Measurements from ENCODE around the gene TLR3. TPM values are rescaled to one million over a fixed set of nuclear protein-coding genes. Genes with fewer than 3 reads are reported as not detected.

Gene TLR3
- 2.1 TPM in 2 replicates for total RNA-seq

DNA sequence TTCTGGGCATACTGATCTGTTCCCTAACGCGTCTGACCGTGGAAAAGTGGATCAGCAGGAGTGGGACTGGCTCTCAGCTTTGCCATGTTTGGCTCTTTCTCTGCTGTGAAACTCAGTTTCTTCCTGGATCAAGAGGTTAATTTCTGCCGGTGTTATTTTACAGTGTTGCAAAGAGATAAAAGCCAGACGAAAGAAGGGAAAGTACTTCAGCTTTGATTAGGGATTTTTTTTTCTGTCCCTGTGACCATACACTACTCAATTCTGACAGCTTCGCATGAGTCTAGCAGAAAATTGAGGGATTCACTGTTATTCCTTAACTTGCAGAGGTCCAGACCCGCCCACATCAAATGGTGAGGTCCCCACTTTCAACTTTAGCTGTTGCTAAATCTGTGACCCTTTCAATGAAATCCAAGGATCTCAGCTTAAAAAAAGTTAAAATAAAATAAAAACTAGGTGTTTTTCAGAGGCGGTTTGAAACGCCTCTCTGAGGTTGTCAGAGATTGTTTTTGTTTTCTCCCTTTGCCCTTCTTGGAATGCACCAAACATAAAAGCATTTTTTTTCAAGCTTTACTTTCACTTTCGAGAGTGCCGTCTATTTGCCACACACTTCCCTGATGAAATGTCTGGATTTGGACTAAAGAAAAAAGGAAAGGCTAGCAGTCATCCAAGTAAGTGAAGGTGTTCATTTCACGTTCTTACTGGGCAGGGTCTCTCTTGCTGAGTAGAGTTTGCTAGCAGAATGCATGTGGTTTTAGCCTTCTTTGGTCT, at the start of gene TLR3:
Gene TLR3, plus strand, starts transcription at position 576 of the 768 bp plus-strand sequence. CDS start 7,464 bp downstream, outside the sequence.

DNA sequence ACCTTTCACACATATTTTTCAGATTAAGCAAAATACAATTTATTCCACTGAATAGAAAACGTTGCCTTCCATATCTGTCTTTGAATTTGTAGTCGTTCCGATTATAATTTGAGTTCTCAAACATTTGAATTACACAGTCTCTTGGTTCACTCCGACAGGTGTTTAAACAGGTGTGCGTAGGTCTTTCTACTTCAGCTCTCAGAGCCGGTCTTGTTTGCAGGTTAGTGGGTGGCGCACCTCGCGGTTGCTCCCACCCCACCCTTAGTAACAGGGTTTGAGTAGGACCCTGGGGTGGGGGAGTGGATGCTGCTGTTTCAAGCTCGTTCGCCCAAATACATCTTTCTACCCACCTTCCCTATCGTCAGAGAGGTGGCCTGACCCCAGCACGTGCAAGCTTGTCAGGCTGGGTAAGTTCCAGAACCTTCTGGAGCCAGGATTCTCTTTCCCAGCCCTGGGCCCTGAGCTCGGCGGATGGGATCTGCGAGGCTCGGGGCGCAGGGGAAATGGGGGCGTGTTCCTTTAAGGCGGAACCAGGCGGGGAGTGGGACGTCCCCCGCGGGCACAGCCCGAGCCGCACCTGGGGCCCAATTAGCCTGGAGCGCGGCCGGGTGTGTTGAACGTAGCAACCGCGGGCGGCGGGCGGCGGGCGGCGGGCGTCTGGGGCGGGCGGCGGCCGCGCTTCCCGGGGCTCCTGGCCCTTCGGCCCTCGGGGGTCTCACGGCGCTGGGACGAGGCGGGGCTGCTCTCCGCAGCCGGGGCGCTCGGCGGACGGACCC, 35.3 kb downstream of the TLR3 start, which contains the start of gene FAM149A:
Gene FAM149A, plus strand, starts transcription at position 591 of the 776 bp plus-strand sequence.

Other genes with a start within 250 kb of the TLR3 start
- 0.89 and 1.7 TPM in 2 replicates for gene FAM149A, start 35.5 kb downstream of the TLR3 start, total RNA-seq
- gene CYP4V2, start 122.4 kb downstream of the TLR3 start, total RNA-seq, result 14.9 and 16.3 TPM in 2 replicates
- gene KLKB1, start 158.4 kb downstream of the TLR3 start, total RNA-seq, result not detected in 2 replicates
- not detected in 2 replicates for gene F11, start 197.0 kb downstream of the TLR3 start, total RNA-seq